NB4 (cell line): ENCODE data around the gene SELENOP.

ENCODE experiments used
- MYC ChIP-seq: IDR thresholded peaks from 2 replicates; pipeline ENCODE4 v1.6.1; 2011; ENCODE audit warnings: low read depth, low read length
- POLR2A ChIP-seq: IDR thresholded peaks from 2 replicates; pipeline ENCODE4 v1.6.1; 2011; ENCODE audit warnings: mild to moderate bottlenecking; ENCODE audit not compliant: insufficient read length; ENCODE audit errors: extremely low read depth
- TF ChIP-seq, protein P1 (sequence below): IDR thresholded peaks from one replicate; pipeline ENCODE4 v1.5.1; 2012; ENCODE audit warnings: low read depth, low read length

GRCh38 chr5:42858687-42859086 is 47.0 kb upstream of the SELENOP start:
- TF ChIP-seq POLR2A (no peak), MYC (no peak)
- TF ChIP-seq, protein P1, sequence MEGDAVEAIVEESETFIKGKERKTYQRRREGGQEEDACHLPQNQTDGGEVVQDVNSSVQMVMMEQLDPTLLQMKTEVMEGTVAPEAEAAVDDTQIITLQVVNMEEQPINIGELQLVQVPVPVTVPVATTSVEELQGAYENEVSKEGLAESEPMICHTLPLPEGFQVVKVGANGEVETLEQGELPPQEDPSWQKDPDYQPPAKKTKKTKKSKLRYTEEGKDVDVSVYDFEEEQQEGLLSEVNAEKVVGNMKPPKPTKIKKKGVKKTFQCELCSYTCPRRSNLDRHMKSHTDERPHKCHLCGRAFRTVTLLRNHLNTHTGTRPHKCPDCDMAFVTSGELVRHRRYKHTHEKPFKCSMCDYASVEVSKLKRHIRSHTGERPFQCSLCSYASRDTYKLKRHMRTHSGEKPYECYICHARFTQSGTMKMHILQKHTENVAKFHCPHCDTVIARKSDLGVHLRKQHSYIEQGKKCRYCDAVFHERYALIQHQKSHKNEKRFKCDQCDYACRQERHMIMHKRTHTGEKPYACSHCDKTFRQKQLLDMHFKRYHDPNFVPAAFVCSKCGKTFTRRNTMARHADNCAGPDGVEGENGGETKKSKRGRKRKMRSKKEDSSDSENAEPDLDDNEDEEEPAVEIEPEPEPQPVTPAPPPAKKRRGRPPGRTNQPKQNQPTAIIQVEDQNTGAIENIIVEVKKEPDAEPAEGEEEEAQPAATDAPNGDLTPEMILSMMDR: no peak
